OCI-LY1 (cell line): ENCODE results near the gene PDCD1LG2.

Experiments used
- H2AFZ ChIP-seq: fragments of 200-600 bp; sonication (generic), shearing (Covaris generic); 2 replicates; pipeline ENCODE4 v1.6.0; 2014; ENCODE audit warnings: antibody characterized with exemption, mild to moderate bottlenecking, low read length
- H3F3A ChIP-seq: fragments of 200-600 bp; sonication (generic), shearing (Covaris generic); 2 replicates; pipeline ENCODE4 v1.6.0; 2014; ENCODE audit warnings: mild to moderate bottlenecking, antibody characterized with exemption, low read length, moderate library complexity; ENCODE audit not compliant: insufficient read depth
- H3K27ac ChIP-seq: fragments of 200-600 bp; sonication (generic); 2 replicates; pipeline ENCODE4 v1.5.1; 2014; ENCODE audit warnings: low read length, mixed run types, mild to moderate bottlenecking, low read depth; ENCODE audit not compliant: poor library complexity, severe bottlenecking
- H3K27me3 ChIP-seq: fragments of 200-600 bp; sonication (generic); 2 replicates; pipeline ENCODE4 v1.6.0; 2014; ENCODE audit warnings: antibody characterized with exemption, mild to moderate bottlenecking, low read length, moderate library complexity; ENCODE audit not compliant: insufficient read depth
- H3K36me3 ChIP-seq: fragments of 200-600 bp; sonication (generic); 2 replicates; pipeline ENCODE4 v1.6.1; 2014; ENCODE audit warnings: mild to moderate bottlenecking, antibody characterized with exemption, low read length, moderate library complexity, mixed read lengths; ENCODE audit not compliant: insufficient read depth
- H3K4me1 ChIP-seq: fragments of 200-600 bp; sonication (generic); 2 replicates; pipeline ENCODE4 v1.5.1; 2014; ENCODE audit warnings: mild to moderate bottlenecking, low read length, moderate library complexity; ENCODE audit not compliant: insufficient read depth, severe bottlenecking
- H3K4me2 ChIP-seq: fragments of 200-600 bp; sonication (generic), shearing (Covaris generic); 2 replicates; pipeline ENCODE4 v1.6.1; 2014; ENCODE audit warnings: low read length
- H3K4me3 ChIP-seq: fragments of 200-600 bp; sonication (generic); 2 replicates; pipeline ENCODE4 v1.5.1; 2014; ENCODE audit warnings: low read length, low read depth, mild to moderate bottlenecking, mixed read lengths; ENCODE audit not compliant: poor library complexity, severe bottlenecking
- H3K79me2 ChIP-seq: fragments of 200-600 bp; shearing (Covaris generic); 2 replicates; pipeline ENCODE4 v1.6.1; 2016; ENCODE audit warnings: mixed run types, low read length, mixed read lengths; ENCODE audit not compliant: insufficient read depth
- H3K9ac ChIP-seq: fragments of 200-600 bp; sonication (generic), shearing (Covaris generic); 2 replicates; pipeline ENCODE4 v1.6.1; 2014; ENCODE audit warnings: mild to moderate bottlenecking, low read length, mixed read lengths
- H3K9me2 ChIP-seq: fragments of 200-600 bp; sonication (generic), shearing (Covaris generic); 2 replicates; pipeline ENCODE4 v1.6.1; 2014; ENCODE audit warnings: low read depth, mild to moderate bottlenecking, low read length, mixed read lengths
- H3K9me3 ChIP-seq: fragments of 200-600 bp; shearing (Covaris generic); 2 replicates; pipeline ENCODE4 v1.6.1; 2014; ENCODE audit warnings: low read length, mixed read lengths
- H4K20me1 ChIP-seq: fragments of 200-600 bp; sonication (generic), shearing (Covaris generic); 2 replicates; pipeline ENCODE4 v1.6.0; 2016; ENCODE audit warnings: mild to moderate bottlenecking, low read length; ENCODE audit not compliant: insufficient read depth
- EZH2 ChIP-seq: fragments of 200-600 bp; sonication (generic), shearing (Covaris generic); IDR thresholded peaks from 2 replicates; pipeline ENCODE4 v1.8.0; 2017; ENCODE audit warnings: borderline replicate concordance, mixed run types, mild to moderate bottlenecking, antibody characterized with exemption, low read length, moderate library complexity, mixed read lengths
- TF ChIP-seq, protein P1 (sequence below): fragments of 200-600 bp; sonication (generic), shearing (Covaris generic); IDR thresholded peaks from 2 replicates; pipeline ENCODE4 v1.5.1; 2017; ENCODE audit warnings: mild to moderate bottlenecking, antibody characterized with exemption, low read length, moderate library complexity, mixed read lengths

Gene PDCD1LG2

DNA sequence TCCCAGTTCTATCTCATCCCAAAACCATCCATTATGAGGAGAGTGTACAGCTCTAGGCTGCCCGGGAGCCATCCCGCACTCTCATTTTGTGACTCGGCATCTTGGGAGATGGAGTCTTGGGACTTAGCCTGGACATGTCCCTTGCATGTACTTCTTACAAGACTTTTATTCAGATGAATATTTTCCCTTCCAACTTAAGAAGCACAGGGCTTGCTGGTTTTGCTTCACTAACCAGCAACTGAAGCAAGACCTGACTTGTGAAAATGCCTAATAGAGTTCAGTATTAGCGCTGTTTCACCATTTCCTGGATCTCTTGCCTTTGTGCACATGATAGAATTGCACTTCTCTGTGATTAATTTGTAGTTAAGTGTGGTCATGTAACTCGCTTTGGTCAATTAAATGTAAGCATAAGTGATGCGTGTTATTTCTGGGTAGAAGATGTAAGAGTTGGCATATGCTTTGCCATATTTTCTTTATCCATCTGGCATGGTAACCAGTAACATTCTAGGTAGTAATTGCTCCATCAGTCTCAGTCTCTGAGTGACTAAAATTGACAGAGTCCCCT, 55.8 kb downstream of the PDCD1LG2 start:
- Histone ChIP-seq H3K79me2 (no peaks in the 10 kb centered on the region), H3K9ac (no peak overlapping the region), H3K4me3 (no peak overlapping the region), H3K4me1 (peaks cover 6% of the 10 kb centered on the region), H3K27ac (no peak overlapping the region), H4K20me1 (no peaks in the 10 kb centered on the region), H3K27me3 (no peaks in the 10 kb centered on the region), H3K36me3 (no peaks in the 10 kb centered on the region), H3F3A (no peaks in the 10 kb centered on the region), H3K9me3 (no peaks in the 10 kb centered on the region), H3K9me2 (no peaks in the 10 kb centered on the region), H3K4me2 (no peak overlapping the region), H2AFZ (no peak overlapping the region)
- TF ChIP-seq, protein P1, sequence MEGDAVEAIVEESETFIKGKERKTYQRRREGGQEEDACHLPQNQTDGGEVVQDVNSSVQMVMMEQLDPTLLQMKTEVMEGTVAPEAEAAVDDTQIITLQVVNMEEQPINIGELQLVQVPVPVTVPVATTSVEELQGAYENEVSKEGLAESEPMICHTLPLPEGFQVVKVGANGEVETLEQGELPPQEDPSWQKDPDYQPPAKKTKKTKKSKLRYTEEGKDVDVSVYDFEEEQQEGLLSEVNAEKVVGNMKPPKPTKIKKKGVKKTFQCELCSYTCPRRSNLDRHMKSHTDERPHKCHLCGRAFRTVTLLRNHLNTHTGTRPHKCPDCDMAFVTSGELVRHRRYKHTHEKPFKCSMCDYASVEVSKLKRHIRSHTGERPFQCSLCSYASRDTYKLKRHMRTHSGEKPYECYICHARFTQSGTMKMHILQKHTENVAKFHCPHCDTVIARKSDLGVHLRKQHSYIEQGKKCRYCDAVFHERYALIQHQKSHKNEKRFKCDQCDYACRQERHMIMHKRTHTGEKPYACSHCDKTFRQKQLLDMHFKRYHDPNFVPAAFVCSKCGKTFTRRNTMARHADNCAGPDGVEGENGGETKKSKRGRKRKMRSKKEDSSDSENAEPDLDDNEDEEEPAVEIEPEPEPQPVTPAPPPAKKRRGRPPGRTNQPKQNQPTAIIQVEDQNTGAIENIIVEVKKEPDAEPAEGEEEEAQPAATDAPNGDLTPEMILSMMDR: no peak
- no peak for TF ChIP-seq EZH2

GRCh38 chr9:5568868-5569267, 58.5 kb downstream of the PDCD1LG2 start:
- no peak overlapping the region for H3K9ac ChIP-seq
- peaks cover 6% of the 10 kb centered on the region for H3K4me1 ChIP-seq
- H3K27me3 ChIP-seq: no peaks in the 10 kb centered on the region
- H3K4me3 ChIP-seq: no peak overlapping the region
- no peak overlapping the region for H3K4me2 ChIP-seq
- no peak overlapping the region for H3K27ac ChIP-seq
- no peaks in the 10 kb centered on the region for H3K9me2 ChIP-seq
- no peak overlapping the region for H2AFZ ChIP-seq
- H3K36me3 ChIP-seq: no peaks in the 10 kb centered on the region
- TF ChIP-seq, protein P1: no peak
- no peak for TF ChIP-seq EZH2
- no peaks in the 10 kb centered on the region for H4K20me1 ChIP-seq
- no peaks in the 10 kb centered on the region for H3F3A ChIP-seq
- H3K79me2 ChIP-seq: no peaks in the 10 kb centered on the region
- no peaks in the 10 kb centered on the region for H3K9me3 ChIP-seq

GRCh38 chr9:5569409-5569808, 59.1 kb downstream of the PDCD1LG2 start:
- TF ChIP-seq EZH2: no peak
- TF ChIP-seq, protein P1: no peak
- no peaks in the 10 kb centered on the region for H3K9me2 ChIP-seq
- H3K4me2 ChIP-seq: no peak overlapping the region
- H3K79me2 ChIP-seq: no peaks in the 10 kb centered on the region
- no peaks in the 10 kb centered on the region for H3F3A ChIP-seq
- no peak overlapping the region for H3K4me3 ChIP-seq
- H3K9ac ChIP-seq: no peak overlapping the region
- no peaks in the 10 kb centered on the region for H3K27me3 ChIP-seq
- no peak overlapping the region for H3K27ac ChIP-seq
- H3K4me1 ChIP-seq: peaks cover 6% of the 10 kb centered on the region
- no peaks in the 10 kb centered on the region for H3K9me3 ChIP-seq
- H3K36me3 ChIP-seq: no peaks in the 10 kb centered on the region
- H2AFZ ChIP-seq: no peak overlapping the region
- no peaks in the 10 kb centered on the region for H4K20me1 ChIP-seq
